HepG2 (cell line): ENCODE results near the gene ZNRD2. TPM values are rescaled to one million over a fixed set of nuclear protein-coding genes. Genes with fewer than 3 reads are reported as not detected.
A peak's percentile ranks its signal among the peaks of the same experiment; 100 is the strongest.

Experiments
- ATAC-seq: fragments of 200-7000 bp; cut with Tn5 transposase; 3 replicates; pipeline ENCODE4 v1.9.1; 2020; ENCODE audit warnings: mild to moderate bottlenecking, moderate library complexity
- BruUV-seq: library from RNA; stranded (reverse); fragments of 400-500 nt; replicated peaks from 2 replicates; lab custom pipeline; 2021; lab: Mats Ljungman, UMichigan
- CTCF ChIA-PET: fragments of 300-600 bp; formaldehyde crosslinking; extraction: SDS; loops from one replicate; lab custom pipeline; 2021; ENCODE audit warnings: low total read pairs, inconsistent platforms, low intra/inter-chr PET ratio; lab: Yijun Ruan, JAX
- POLR2A ChIA-PET: fragments of 350-600 bp; sonication (Branson Sonifier 250); formaldehyde crosslinking; loops from one replicate; lab custom pipeline; 2020; ENCODE audit warnings: antibody characterized with exemption, inconsistent platforms; lab: Yijun Ruan, JAX
- DNase-seq: peaks from one replicate; pipeline ENCODE4 v3.0.0-alpha.2; 2015; ENCODE audit warnings: low spot score
- FAIRE-seq: peaks from 3 replicates; lab custom pipeline; 2011; peaks lifted over from hg19 to GRCh38; lab: Jason Lieb, UNC
- H2AFZ ChIP-seq: one replicate; pipeline ENCODE4 v1.6.1; 2011; ENCODE audit warnings: low read length, inconsistent platforms
- H3K27ac ChIP-seq: fragments of 300-600 bp; 3 replicates; pipeline ENCODE4 v1.8.0; 2011; ENCODE audit warnings: mixed run types, mild to moderate bottlenecking, mixed read lengths, low read length, inconsistent platforms; ENCODE audit not compliant: insufficient read depth; ENCODE audit errors: extremely low read length
- H3K27me3 ChIP-seq, 2 experiments: fragments of 200-600 bp in 1 of 2; 2 replicates in 1 of 2; 3 replicates in 1 of 2; pipeline versions ENCODE4 v1.6.0 to v1.8.0; 2011; ENCODE audit warnings: low read length in 2 of 2, mild to moderate bottlenecking in 2 of 2, moderate library complexity in 2 of 2, inconsistent platforms in 1 of 2; ENCODE audit not compliant: insufficient read depth in 2 of 2, control insufficient read depth in 1 of 2
- H3K36me3 ChIP-seq, 2 experiments: fragments of 200-600 bp in 1 of 2; replicated peaks in 1 of 2; 2 replicates in 1 of 2; 3 replicates in 1 of 2; pipeline versions ENCODE4 v1.5.1 to v1.8.0; 2011; ENCODE audit warnings: low read length in 2 of 2, inconsistent platforms in 1 of 2; ENCODE audit not compliant: insufficient read depth in 2 of 2, control insufficient read depth in 1 of 2
- H3K4me1 ChIP-seq: 2 replicates; pipeline ENCODE4 v1.5.1; 2012; ENCODE audit warnings: low read length, inconsistent platforms; ENCODE audit not compliant: insufficient read depth
- H3K4me2 ChIP-seq: 2 replicates; pipeline ENCODE4 v1.6.0; 2011; ENCODE audit warnings: low read depth, low read length, inconsistent platforms
- H3K4me3 ChIP-seq, 3 experiments: fragments of 200-600 bp in 1 of 3; sonication (generic), shearing (Covaris generic) in 1 of 3; replicated peaks in 1 of 3; 2 replicates each; pipeline ENCODE4 v1.5.1; 2011 to 2016; ENCODE audit warnings: low read length in 3 of 3, inconsistent platforms in 2 of 3, low read depth in 2 of 3, mild to moderate bottlenecking in 2 of 3, control low read depth in 1 of 3, mixed read lengths in 1 of 3; ENCODE audit not compliant: insufficient read depth in 1 of 3
- H3K79me2 ChIP-seq: one replicate; pipeline ENCODE4 v1.6.1; 2011; ENCODE audit warnings: low read length, inconsistent platforms; ENCODE audit not compliant: insufficient read depth
- H3K9ac ChIP-seq: 2 replicates; pipeline ENCODE4 v1.6.0; 2011; ENCODE audit warnings: mild to moderate bottlenecking, low read depth, low read length, inconsistent platforms; ENCODE audit not compliant: insufficient read depth
- H3K9me3 ChIP-seq: 2 replicates; pipeline ENCODE4 v1.5.1; 2012; ENCODE audit warnings: mild to moderate bottlenecking, low read length
- H4K20me1 ChIP-seq: 2 replicates; pipeline ENCODE4 v1.6.0; 2011; ENCODE audit warnings: inconsistent platforms, mild to moderate bottlenecking, low read length, moderate library complexity; ENCODE audit not compliant: insufficient read depth
- HOXA3 ChIP-seq: sonication (generic); formaldehyde crosslinking; IDR thresholded peaks from 2 replicates; pipeline ENCODE4 v1.5.0; 2020; ENCODE audit warnings: missing genetic modification reagents
- KDM5A ChIP-seq: fragments of 200-600 bp; sonication (generic); IDR thresholded peaks from 2 replicates; pipeline ENCODE4 v1.7.0; 2018; ENCODE audit warnings: antibody characterized with exemption, mild to moderate bottlenecking, low read length, borderline replicate concordance
- XRCC5 ChIP-seq: fragments of 200-400 bp; formaldehyde crosslinking; optimal IDR thresholded peaks from 2 replicates; pipeline ENCODE3; 2017; ENCODE audit warnings: mild to moderate bottlenecking, low read length
- ZBTB38 ChIP-seq: sonication (generic); formaldehyde crosslinking; IDR thresholded peaks from 2 replicates; pipeline ENCODE4 v1.5.1; 2020; ENCODE audit warnings: mild to moderate bottlenecking, missing genetic modification reagents
- WGBS: methylation state at CpG from one replicate; pipeline ENCODE4 v1.1.6; 2017; ENCODE audit warnings: low lambda C conversion rate; 5-methylcytosine and 5-hydroxymethylcytosine counted together
- in situ Hi-C: cut with HindIII; loops from 2 replicates; pipeline ENCODE4 v1.10.0; 2017; ENCODE audit warnings: low pct_unique_long_range_greater_than_20kb; ENCODE audit not compliant: extremely low pct_ligation_motif_present
- intact Hi-C: fragments of 100-400 bp; cut with micrococcal nuclease; formaldehyde crosslinking; loops from one replicate; pipeline ENCODE4 v1.10.0; 2022; ENCODE audit not compliant: unreplicated experiment
- polyA plus RNA-seq, 8 experiments: library from polyadenylated mRNA; depleted of rRNA in 3 of 8; stranded (reverse) in 7 of 8; unstranded in 1 of 8; fragments of >200 nt; fragmentation: Illumina TruSeq in 4 of 8; extraction: Trizol in 4 of 8; gene quantifications; 2 replicates each; pipeline versions ENCODE4 v1.2.1 to v1.2.3, GENCODE V29; 2011 to 2016; ENCODE audit warnings: low read depth in 4 of 8, missing spikeins in 1 of 8, mixed read lengths in 1 of 8; ENCODE audit not compliant: insufficient read depth in 1 of 8
- total RNA-seq, 5 experiments: library from RNA; depleted of rRNA; stranded (reverse); fragments of >200 nt; fragmentation: Illumina TruSeq; extraction: Trizol; gene quantifications; 2 replicates each; pipeline ENCODE4 v1.2.3, GENCODE V29; 2016; ENCODE audit warnings: low read depth in 1 of 5
- TF ChIP-seq, protein P1 (sequence below): sonication (generic); formaldehyde crosslinking; IDR thresholded peaks from 2 replicates; pipeline ENCODE4 v1.9.0; 2021; ENCODE audit warnings: mild to moderate bottlenecking, missing genetic modification reagents
- TF ChIP-seq, protein P2 (sequence below): sonication (generic); formaldehyde crosslinking; IDR thresholded peaks from 2 replicates; pipeline ENCODE4 v1.4.0; 2020; ENCODE audit warnings: low read depth, missing genetic modification reagents
- TF ChIP-seq, protein P3 (sequence below): sonication (generic); formaldehyde crosslinking; IDR thresholded peaks from 2 replicates; pipeline ENCODE4 v1.5.1; 2020; ENCODE audit warnings: mild to moderate bottlenecking, missing genetic modification reagents, moderate library complexity

ZNRD2 gene
- total and polyA plus RNA-seq, 2 of the 13 experiments (the other 11 are each of a cell fraction or from before 2014, with no cell fraction given), result 29.2 to 34.0 TPM

DNA sequence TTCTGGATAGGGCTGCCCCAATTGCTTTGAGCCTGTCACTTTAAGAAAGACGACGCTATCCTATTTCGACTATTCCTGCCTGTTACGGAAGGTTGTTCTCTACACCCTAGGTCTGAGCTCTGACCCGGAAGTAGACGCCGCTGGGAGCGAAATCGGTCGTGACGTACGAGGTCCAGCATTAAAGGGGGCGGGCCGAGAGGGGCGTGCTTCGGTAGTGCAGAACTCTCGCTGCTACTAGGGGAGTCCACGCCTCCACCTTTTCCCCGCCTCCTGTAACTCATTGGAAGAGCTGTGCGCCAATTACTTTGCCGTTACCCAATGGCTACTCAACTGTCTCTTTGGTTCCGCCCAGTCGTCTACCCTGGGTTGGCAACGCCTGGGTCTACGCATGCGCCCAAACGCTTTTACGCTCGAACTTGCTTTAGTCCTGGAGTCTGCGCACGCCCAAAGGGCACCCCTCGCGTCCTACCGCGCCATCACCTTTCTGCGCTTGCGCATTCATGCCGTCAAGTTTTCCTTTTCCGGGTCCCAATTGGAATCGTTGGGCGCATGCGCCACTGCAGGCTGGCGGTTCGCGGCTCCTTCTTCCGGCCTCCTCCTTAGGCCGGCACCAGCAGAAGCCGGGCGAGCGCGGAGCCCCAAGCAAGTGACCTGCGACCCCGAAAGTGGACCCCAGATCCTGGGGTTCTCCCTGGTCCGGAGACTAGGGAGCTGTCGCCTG is 45.1 kb downstream of the ZNRD2 start, which contains the start of gene PCNX3 (continued):
- TF ChIP-seq, protein P1, sequence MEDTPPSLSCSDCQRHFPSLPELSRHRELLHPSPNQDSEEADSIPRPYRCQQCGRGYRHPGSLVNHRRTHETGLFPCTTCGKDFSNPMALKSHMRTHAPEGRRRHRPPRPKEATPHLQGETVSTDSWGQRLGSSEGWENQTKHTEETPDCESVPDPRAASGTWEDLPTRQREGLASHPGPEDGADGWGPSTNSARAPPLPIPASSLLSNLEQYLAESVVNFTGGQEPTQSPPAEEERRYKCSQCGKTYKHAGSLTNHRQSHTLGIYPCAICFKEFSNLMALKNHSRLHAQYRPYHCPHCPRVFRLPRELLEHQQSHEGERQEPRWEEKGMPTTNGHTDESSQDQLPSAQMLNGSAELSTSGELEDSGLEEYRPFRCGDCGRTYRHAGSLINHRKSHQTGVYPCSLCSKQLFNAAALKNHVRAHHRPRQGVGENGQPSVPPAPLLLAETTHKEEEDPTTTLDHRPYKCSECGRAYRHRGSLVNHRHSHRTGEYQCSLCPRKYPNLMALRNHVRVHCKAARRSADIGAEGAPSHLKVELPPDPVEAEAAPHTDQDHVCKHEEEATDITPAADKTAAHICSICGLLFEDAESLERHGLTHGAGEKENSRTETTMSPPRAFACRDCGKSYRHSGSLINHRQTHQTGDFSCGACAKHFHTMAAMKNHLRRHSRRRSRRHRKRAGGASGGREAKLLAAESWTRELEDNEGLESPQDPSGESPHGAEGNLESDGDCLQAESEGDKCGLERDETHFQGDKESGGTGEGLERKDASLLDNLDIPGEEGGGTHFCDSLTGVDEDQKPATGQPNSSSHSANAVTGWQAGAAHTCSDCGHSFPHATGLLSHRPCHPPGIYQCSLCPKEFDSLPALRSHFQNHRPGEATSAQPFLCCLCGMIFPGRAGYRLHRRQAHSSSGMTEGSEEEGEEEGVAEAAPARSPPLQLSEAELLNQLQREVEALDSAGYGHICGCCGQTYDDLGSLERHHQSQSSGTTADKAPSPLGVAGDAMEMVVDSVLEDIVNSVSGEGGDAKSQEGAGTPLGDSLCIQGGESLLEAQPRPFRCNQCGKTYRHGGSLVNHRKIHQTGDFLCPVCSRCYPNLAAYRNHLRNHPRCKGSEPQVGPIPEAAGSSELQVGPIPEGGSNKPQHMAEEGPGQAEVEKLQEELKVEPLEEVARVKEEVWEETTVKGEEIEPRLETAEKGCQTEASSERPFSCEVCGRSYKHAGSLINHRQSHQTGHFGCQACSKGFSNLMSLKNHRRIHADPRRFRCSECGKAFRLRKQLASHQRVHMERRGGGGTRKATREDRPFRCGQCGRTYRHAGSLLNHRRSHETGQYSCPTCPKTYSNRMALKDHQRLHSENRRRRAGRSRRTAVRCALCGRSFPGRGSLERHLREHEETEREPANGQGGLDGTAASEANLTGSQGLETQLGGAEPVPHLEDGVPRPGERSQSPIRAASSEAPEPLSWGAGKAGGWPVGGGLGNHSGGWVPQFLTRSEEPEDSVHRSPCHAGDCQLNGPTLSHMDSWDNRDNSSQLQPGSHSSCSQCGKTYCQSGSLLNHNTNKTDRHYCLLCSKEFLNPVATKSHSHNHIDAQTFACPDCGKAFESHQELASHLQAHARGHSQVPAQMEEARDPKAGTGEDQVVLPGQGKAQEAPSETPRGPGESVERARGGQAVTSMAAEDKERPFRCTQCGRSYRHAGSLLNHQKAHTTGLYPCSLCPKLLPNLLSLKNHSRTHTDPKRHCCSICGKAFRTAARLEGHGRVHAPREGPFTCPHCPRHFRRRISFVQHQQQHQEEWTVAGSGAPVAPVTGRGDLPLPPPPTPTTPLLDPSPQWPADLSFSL, result no peak
- TF ChIP-seq XRCC5 (peak; percentile 33), HOXA3 (CRISPR knock-in tag) (peak; percentile 97)
- TF ChIP-seq, all 625 proteins: peak for 152

DNA sequence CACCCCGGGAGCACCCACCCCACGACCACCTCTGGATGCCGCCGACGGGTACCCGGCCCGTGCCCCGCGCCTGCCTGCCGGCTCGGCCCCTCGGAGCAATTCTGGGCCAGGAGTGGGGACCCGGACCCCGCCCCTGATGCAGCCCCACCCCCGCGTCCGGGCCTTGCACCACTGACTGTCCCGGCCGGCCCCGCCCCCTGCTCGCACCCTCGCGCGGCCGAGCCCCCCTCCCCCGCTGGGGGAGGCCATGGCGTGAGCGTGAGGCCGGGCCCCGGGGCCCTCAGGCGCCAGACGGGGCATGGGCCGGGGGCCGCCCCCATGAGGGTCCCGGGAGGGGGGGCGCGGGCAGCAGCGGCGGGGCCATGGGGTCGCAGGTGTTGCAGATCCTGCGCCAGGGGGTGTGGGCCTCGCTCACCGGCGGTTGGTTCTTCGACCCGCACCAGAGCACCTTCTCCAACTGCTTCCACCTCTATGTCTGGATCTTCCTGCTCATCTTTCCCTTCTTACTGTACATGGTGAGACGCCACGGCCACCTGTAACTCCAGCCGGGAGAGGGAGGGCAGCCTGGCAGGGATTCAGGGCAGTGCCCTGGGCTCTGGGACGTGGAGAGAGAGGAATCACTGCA is 45.8 kb downstream of the ZNRD2 start:
- DNase-seq, result peak; percentile 47
- no peak for FAIRE-seq
- Histone ChIP-seq H3K4me2 (peak overlapping the region; percentile 77), H3K27me3 (no peaks in the 10 kb centered on the region; a peak in 1 of 5 replicates), H3K9me3 (no peaks in the 10 kb centered on the region), H3K4me1 (peaks cover 39% of the 10 kb centered on the region), H3K9ac (peak overlapping the region; percentile 88), H3K27ac (peak overlapping the region; percentile 92), H3K36me3 (peaks cover 15 to 35% of the 10 kb centered on the region in 2 experiments; a peak in 4 of 5 replicates), H3K4me3 (peak overlapping the region; percentile 86 to 90 (median 87)), H4K20me1 (peaks cover 23% of the 10 kb centered on the region; the same call in 1 of the 2 replicates), H3K79me2 (peaks cover 53% of the 10 kb centered on the region), H2AFZ (no peak overlapping the region)
- CTCF ChIA-PET, result no interaction called here
- POLR2A ChIA-PET, result interaction anchor here (0.7 to 4.3 kb wide), 40 partner anchors 9 to 436 kb away, joined by 3 to 48 read pairs (median 5); partner anchors contain the start of genes CCDC85B, CFL1, KAT5 and MALAT1
- intact Hi-C loops (no loop called here), in situ Hi-C loops (no loop called here)
- ATAC-seq, result peak; percentile 7
- BruUV-seq, result no TSS peak
- 0% methylated on average over 9 of the region's 50 CpGs for WGBS
- TF ChIP-seq, protein P2, sequence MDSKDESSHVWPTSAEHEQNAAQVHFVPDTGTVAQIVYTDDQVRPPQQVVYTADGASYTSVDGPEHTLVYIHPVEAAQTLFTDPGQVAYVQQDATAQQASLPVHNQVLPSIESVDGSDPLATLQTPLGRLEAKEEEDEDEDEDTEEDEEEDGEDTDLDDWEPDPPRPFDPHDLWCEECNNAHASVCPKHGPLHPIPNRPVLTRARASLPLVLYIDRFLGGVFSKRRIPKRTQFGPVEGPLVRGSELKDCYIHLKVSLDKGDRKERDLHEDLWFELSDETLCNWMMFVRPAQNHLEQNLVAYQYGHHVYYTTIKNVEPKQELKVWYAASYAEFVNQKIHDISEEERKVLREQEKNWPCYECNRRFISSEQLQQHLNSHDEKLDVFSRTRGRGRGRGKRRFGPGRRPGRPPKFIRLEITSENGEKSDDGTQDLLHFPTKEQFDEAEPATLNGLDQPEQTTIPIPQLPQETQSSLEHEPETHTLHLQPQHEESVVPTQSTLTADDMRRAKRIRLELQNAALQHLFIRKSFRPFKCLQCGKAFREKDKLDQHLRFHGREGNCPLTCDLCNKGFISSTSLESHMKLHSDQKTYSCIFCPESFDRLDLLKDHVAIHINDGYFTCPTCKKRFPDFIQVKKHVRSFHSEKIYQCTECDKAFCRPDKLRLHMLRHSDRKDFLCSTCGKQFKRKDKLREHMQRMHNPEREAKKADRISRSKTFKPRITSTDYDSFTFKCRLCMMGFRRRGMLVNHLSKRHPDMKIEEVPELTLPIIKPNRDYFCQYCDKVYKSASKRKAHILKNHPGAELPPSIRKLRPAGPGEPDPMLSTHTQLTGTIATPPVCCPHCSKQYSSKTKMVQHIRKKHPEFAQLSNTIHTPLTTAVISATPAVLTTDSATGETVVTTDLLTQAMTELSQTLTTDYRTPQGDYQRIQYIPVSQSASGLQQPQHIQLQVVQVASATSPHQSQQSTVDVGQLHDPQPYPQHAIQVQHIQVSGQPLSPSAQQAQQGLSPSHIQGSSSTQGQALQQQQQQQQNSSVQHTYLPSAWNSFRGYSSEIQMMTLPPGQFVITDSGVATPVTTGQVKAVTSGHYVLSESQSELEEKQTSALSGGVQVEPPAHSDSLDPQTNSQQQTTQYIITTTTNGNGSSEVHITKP (CRISPR knock-in tag), result no peak
- TF ChIP-seq, protein P3, sequence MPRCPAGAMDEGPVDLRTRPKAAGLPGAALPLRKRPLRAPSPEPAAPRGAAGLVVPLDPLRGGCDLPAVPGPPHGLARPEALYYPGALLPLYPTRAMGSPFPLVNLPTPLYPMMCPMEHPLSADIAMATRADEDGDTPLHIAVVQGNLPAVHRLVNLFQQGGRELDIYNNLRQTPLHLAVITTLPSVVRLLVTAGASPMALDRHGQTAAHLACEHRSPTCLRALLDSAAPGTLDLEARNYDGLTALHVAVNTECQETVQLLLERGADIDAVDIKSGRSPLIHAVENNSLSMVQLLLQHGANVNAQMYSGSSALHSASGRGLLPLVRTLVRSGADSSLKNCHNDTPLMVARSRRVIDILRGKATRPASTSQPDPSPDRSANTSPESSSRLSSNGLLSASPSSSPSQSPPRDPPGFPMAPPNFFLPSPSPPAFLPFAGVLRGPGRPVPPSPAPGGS (CRISPR knock-in tag), result no peak
- TF ChIP-seq KDM5A, result peak; percentile 48; the same call in 1 of the 2 replicates
- TF ChIP-seq ZBTB38 (CRISPR knock-in tag), result no peak
